ENCODE results near the gene ST6GALNAC5. TPM values are rescaled to one million over a fixed set of nuclear protein-coding genes. Genes with fewer than 3 reads are reported as not detected.

Gene ST6GALNAC5
- total RNA-seq, 4 donors from 2014 or later = 0.44 to 3.2 (median 0.65) TPM; not detected in 1

- no peak for TF ChIP-seq CTCF (IDR thresholded peaks at IDR 0.05)
- DNase-seq (ENCODE audit: low spot score) (no peak), ATAC-seq (ENCODE audit: low FRiP score) (peak; percentile 3)
Measured at GRCh38 chr1:77038000-77038399, 170.7 kb downstream of the ST6GALNAC5 start.

DNA sequence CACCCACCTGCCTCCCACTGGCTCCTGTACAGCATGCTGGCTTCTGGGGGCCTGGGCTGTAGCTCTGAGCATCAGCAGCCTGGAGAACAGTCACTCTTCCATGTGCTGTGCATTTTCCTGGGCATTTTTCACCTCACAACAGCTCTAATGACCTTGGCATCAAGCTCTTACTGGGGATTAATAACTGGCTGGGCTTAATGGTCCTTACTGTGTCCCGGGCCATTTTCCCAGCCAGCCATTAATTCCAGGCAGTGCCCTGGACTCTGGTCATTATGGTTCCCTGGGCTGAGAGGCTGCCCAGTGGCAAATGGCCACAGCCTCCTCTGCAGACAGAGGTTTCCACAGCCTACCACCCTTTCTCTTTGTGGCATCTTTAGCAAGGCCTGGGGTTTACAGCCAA lies 171.8 kb downstream of the ST6GALNAC5 start:
- no peak for ATAC-seq (ENCODE audit: low FRiP score)
- DNase-seq (ENCODE audit: low spot score) = no peak
- no peak for TF ChIP-seq CTCF (IDR thresholded peaks at IDR 0.05)

- peak; percentile 27 for DNase-seq (ENCODE audit: low spot score)
- ATAC-seq (ENCODE audit: low FRiP score) = peak; percentile 96
- no peak for TF ChIP-seq CTCF (IDR thresholded peaks at IDR 0.05)
Measured at GRCh38 chr1:77039739-77040138, 172.5 kb downstream of the ST6GALNAC5 start.

- no peak for TF ChIP-seq CTCF (IDR thresholded peaks at IDR 0.05)
- no peak for ATAC-seq (ENCODE audit: low FRiP score)
- no peak for DNase-seq (ENCODE audit: low spot score)
Measured at GRCh38 chr1:77040826-77041225, 173.5 kb downstream of the ST6GALNAC5 start.

- DNase-seq (ENCODE audit: low spot score) (no peak), ATAC-seq (ENCODE audit: low FRiP score) (no peak)
- TF ChIP-seq CTCF (IDR thresholded peaks at IDR 0.05) = no peak
Measured at GRCh38 chr1:77044133-77044849, 177.0 kb downstream of the ST6GALNAC5 start.

GRCh38 chr1:77047575-77047974 lies 180.3 kb downstream of the ST6GALNAC5 start:
- DNase-seq (ENCODE audit: low spot score) = no peak
- no peak for ATAC-seq (ENCODE audit: low FRiP score)
- TF ChIP-seq CTCF (IDR thresholded peaks at IDR 0.05) = no peak

DNA sequence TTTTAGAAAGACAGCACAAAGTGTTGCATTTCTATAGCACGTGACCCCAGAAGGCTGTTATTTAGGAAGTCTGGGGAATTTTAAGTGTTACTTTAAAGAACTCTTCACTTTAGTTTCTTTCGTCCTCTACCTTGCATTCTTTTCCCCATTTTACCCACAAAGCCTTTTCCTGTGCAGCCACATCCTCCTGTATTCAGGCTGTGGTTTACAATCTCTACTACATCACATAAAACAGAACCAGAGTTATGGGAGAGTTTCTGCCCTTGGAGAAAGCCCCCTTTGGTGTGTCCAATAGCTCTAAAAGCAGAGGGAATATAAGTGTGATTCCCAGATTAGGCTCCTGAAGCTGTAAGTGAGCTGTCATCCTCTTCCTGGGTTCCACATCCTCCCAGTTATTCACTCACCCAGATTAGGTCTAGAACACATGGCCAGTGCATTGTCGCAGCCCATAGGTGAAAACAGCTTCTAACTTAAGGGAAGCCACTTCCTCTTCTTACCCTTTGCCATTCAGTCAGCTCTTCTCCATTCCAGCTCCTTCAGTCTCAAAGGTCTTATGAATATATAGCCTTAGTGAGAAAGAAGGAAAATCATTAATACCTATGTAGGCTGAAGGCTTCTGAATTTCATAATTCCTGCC lies 180.8 kb downstream of the ST6GALNAC5 start:
- no peak for DNase-seq (ENCODE audit: low spot score)
- no peak for ATAC-seq (ENCODE audit: low FRiP score)
- TF ChIP-seq CTCF (IDR thresholded peaks at IDR 0.05) = no peak
